CD4-positive, alpha-beta T cell (primary cell): ENCODE measurements around the gene KIF26B. TPM values are rescaled to one million over a fixed set of nuclear protein-coding genes. Genes with fewer than 3 reads are reported as not detected.

ENCODE experiments used
- ATAC-seq: fragments of 200-7000 bp; cut with Tn5 transposase; one replicate; pipeline ENCODE4 v1.10.0; 2022; ENCODE audit warnings: mild to moderate bottlenecking; ENCODE audit not compliant: poor library complexity
- CTCF ChIA-PET: fragments of 350-600 bp; sonication (Branson Sonifier 250); formaldehyde crosslinking; loops from one replicate; lab custom pipeline; 2021; ENCODE audit warnings: antibody characterized with exemption, inconsistent platforms; lab: Charles Lee
- POLR2A ChIA-PET: fragments of 350-600 bp; sonication (Branson Sonifier 250); formaldehyde crosslinking; loops from one replicate; lab custom pipeline; 2021; ENCODE audit warnings: antibody characterized with exemption, inconsistent platforms; lab: Charles Lee
- DNase-seq, 14 experiments: peaks; one replicate each; pipeline ENCODE4 v3.0.0-alpha.2; 2013 to 2020; ENCODE audit warnings: mixed read lengths in 2 of 14
- H3K27ac ChIP-seq, 2 donors: one replicate each; pipeline versions ENCODE4 v1.5.1 to v1.7.0; 2013; ENCODE audit warnings: low read length in 2 of 2, low read depth in 1 of 2, mild to moderate bottlenecking in 1 of 2
- H3K27me3 ChIP-seq, 2 experiments: 1 replicate in 1 of 2; 2 replicates in 1 of 2; pipeline versions ENCODE4 v1.6.1 to v1.7.0; 2013; ENCODE audit warnings: low read length in 2 of 2, control low read depth in 1 of 2, mild to moderate bottlenecking in 1 of 2, moderate library complexity in 1 of 2; ENCODE audit not compliant: insufficient read depth in 2 of 2, control insufficient read depth in 1 of 2
- H3K36me3 ChIP-seq: one replicate; pipeline ENCODE4 v1.6.1; 2013; ENCODE audit warnings: low read length, control low read depth; ENCODE audit not compliant: insufficient read depth
- H3K4me1 ChIP-seq: one replicate; pipeline ENCODE4 v1.6.1; 2013; ENCODE audit warnings: low read length, control low read depth; ENCODE audit not compliant: insufficient read depth
- H3K4me3 ChIP-seq: one replicate; pipeline ENCODE4 v1.5.1; 2013; ENCODE audit warnings: mild to moderate bottlenecking, low read length, moderate library complexity
- H3K9me3 ChIP-seq, 2 experiments: 1 replicate in 1 of 2; 2 replicates in 1 of 2; pipeline versions ENCODE4 v1.6.1 to v1.7.0; 2013; ENCODE audit warnings: low read length in 2 of 2, mild to moderate bottlenecking in 2 of 2, control low read depth in 1 of 2, moderate library complexity in 1 of 2; ENCODE audit not compliant: control insufficient read depth in 1 of 2, insufficient read depth in 1 of 2
- H3K27ac Mint-ChIP-seq: one replicate; pipeline ENCODE4 v1.8.0; 2020; ENCODE audit warnings: mixed read lengths
- H3K27me3 Mint-ChIP-seq: one replicate; pipeline ENCODE4 v1.8.0; 2021; ENCODE audit warnings: mixed read lengths
- H3K36me3 Mint-ChIP-seq: one replicate; pipeline ENCODE4 v1.8.0; 2021; ENCODE audit warnings: low read depth, mixed read lengths
- H3K4me1 Mint-ChIP-seq: one replicate; pipeline ENCODE4 v1.8.0; 2021; ENCODE audit warnings: low read depth, mixed read lengths
- H3K4me3 Mint-ChIP-seq: one replicate; pipeline ENCODE4 v1.8.0; 2020; ENCODE audit warnings: mild to moderate bottlenecking, mixed read lengths
- H3K9me3 Mint-ChIP-seq: one replicate; pipeline ENCODE4 v1.8.0; 2020; ENCODE audit warnings: mixed read lengths
- intact Hi-C, 2 experiments: fragments of 100-400 bp; cut with DNase I in 1 of 2; cut with micrococcal nuclease in 1 of 2; formaldehyde crosslinking; loops; one replicate each; pipeline versions ENCODE4 v1.15.1 to v1.9.0; 2023 to 2025; cut with DNase I, micrococcal nuclease
- total RNA-seq, 174 experiments: library from RNA in 2 of 174; stranded (reverse) in 2 of 174; gene quantifications; one replicate each; pipeline ENCODE4 v1.2.3 and lab custom pipeline; 2021 to 2026
- TF ChIP-seq, protein P1 (sequence below): fragments of 200-600 bp; IDR thresholded peaks from one replicate; pipeline ENCODE4 v1.8.0; 2022; ENCODE audit warnings: antibody characterized with exemption, mild to moderate bottlenecking

Gene KIF26B
- total RNA-seq, 2 experiments from 2014 or later: 0.03 TPM; not detected in 1

DNA sequence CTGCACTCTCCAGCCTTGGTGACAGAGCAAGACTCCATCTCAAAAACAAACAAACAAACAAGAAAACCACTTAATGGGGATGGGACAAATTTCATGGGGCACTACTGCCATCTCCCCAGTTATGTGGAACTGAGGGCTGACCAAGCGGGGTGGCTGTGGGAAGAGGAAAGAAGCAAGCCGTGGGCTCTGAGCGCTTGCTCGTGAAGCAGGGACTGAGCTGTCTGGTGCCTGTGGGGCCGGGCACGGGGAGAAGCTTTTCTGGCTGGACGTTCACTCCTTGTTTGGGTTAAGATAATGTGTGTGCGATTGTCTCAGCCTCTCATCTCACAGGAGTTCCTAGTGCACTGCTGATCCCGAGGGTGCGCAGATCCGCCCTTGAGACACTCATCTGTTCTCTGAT is 22.0 kb upstream of the KIF26B start:
- H3K27ac ChIP-seq: no peak overlapping the region
- Mint-ChIP-seq H3K9me3 (no peaks in the 10 kb centered on the region), H3K36me3 (no peaks in the 10 kb centered on the region), H3K27me3 (peaks cover 47% of the 10 kb centered on the region), H3K27ac (no peak overlapping the region), H3K4me1 (no peaks in the 10 kb centered on the region), H3K4me3 (no peak overlapping the region)
- intact Hi-C loops: no loop called here
- no peaks in the 10 kb centered on the region for H3K4me1 ChIP-seq
- DNase-seq (no peak), ATAC-seq (no peak)
- peaks cover 0 to 3% of the 10 kb centered on the region in 2 experiments for H3K9me3 ChIP-seq
- H3K4me3 ChIP-seq: no peak overlapping the region
- TF ChIP-seq, protein P1, sequence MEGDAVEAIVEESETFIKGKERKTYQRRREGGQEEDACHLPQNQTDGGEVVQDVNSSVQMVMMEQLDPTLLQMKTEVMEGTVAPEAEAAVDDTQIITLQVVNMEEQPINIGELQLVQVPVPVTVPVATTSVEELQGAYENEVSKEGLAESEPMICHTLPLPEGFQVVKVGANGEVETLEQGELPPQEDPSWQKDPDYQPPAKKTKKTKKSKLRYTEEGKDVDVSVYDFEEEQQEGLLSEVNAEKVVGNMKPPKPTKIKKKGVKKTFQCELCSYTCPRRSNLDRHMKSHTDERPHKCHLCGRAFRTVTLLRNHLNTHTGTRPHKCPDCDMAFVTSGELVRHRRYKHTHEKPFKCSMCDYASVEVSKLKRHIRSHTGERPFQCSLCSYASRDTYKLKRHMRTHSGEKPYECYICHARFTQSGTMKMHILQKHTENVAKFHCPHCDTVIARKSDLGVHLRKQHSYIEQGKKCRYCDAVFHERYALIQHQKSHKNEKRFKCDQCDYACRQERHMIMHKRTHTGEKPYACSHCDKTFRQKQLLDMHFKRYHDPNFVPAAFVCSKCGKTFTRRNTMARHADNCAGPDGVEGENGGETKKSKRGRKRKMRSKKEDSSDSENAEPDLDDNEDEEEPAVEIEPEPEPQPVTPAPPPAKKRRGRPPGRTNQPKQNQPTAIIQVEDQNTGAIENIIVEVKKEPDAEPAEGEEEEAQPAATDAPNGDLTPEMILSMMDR: no peak
- ChIA-PET POLR2A (no interaction called here), CTCF (no interaction called here)
- H3K36me3 ChIP-seq: no peaks in the 10 kb centered on the region
- H3K27me3 ChIP-seq: peaks cover 0 to 2% of the 10 kb centered on the region in 2 experiments

DNA sequence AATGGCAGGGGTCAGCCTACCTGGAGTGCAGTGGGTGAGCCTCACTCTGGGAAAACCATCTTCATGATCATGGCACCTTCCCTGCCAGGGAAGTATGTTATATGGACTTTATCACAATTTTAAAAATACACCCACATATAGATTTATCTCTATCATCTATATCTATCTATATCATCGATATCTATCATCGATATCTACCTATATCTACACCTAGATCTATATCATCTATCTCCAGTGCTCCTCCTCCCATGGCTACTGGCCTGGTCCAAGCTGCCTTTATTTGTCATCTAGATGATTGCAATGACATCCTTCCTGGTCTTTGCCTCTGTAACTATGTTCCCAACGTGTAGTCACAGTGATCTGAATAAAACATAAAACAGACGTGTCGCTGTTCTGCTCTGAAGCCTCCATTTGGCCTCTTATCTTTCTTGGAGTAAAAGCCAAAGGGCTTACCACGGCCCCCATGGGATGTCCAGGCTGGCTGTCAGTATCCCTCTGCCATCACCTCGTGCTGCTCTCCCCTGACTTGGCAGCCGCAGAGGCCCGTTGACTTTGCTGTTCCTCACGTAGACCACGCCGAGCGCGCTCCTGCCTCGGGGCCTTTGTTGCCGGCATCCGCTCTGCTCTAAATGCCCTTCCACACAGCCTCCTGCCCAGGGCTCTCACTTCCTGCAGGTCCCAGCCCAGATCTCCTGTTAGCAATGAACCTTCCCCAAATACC is 20.6 kb upstream of the KIF26B start:
- Histone ChIP-seq H3K4me1 (no peaks in the 10 kb centered on the region), H3K36me3 (no peaks in the 10 kb centered on the region), H3K27ac (no peak overlapping the region), H3K9me3 (peaks cover 0 to 3% of the 10 kb centered on the region in 2 experiments), H3K4me3 (no peak overlapping the region), H3K27me3 (peaks cover 0 to 3% of the 10 kb centered on the region in 2 experiments)
- Mint-ChIP-seq H3K27me3 (peaks cover 52% of the 10 kb centered on the region), H3K4me3 (no peak overlapping the region), H3K9me3 (no peaks in the 10 kb centered on the region), H3K36me3 (no peaks in the 10 kb centered on the region), H3K4me1 (no peaks in the 10 kb centered on the region), H3K27ac (no peak overlapping the region)
- intact Hi-C loops: no loop called here
- ChIA-PET CTCF (no interaction called here), POLR2A (no interaction called here)
- no peak for ATAC-seq
- DNase-seq: no peak
- TF ChIP-seq, protein P1: no peak

DNA sequence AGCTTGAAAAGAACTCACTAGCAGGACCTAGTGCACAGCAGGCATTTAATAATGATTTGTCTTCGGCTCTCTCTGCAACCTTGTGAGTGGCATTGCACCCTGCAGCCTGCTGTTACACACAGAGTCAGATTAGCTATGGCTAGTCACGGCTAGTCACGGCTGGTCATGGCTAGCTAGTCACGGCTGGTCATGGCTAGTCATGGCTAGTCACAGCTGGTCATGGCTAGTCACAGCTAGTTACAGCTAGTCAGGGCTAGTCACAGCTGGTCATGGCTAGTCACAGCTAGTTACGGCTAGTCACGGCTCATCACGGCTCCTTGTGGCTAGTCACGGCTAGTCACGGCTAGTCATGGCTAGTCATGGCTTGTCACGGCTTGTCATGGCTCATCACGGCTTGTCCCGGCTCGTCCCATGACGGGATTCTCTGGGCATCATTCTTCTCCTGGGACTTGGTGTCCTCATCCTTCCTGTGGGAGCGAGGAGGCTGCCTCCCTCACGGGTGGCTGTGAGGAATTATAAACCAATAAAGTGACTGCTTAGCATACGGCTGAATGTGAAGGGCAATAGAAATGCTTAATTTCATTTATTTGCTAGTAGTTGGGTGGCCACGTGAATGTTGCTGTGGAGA is 12.5 kb upstream of the KIF26B start:
- H3K36me3 Mint-ChIP-seq: no peaks in the 10 kb centered on the region
- Histone ChIP-seq H3K4me1 (no peaks in the 10 kb centered on the region), H3K27ac (no peak overlapping the region), H3K9me3 (peaks cover 0 to 9% of the 10 kb centered on the region in 2 experiments), H3K4me3 (no peak overlapping the region), H3K36me3 (no peaks in the 10 kb centered on the region), H3K27me3 (peaks cover 0 to 8% of the 10 kb centered on the region in 2 experiments)
- ChIA-PET POLR2A (no interaction called here), CTCF (no interaction called here)
- no peak overlapping the region for H3K27ac Mint-ChIP-seq
- DNase-seq (no peak), ATAC-seq (no peak)
- intact Hi-C loops: no loop called here
- TF ChIP-seq, protein P1: no peak
- H3K27me3 Mint-ChIP-seq: peaks cover 23% of the 10 kb centered on the region
- no peaks in the 10 kb centered on the region for H3K9me3 Mint-ChIP-seq
- no peaks in the 10 kb centered on the region for H3K4me1 Mint-ChIP-seq
- no peak overlapping the region for H3K4me3 Mint-ChIP-seq
